NCI-H82 treated with DMSO at 0.1 percent for 48 hours (cell line): ENCODE results near the gene CCDC198.

Experiments used
- DNase-seq: peaks from one replicate; lab custom pipeline; 2025; ENCODE audit not compliant: unreplicated experiment; lab: John Stamatoyannopoulos, UW

The CCDC198 gene

DNA sequence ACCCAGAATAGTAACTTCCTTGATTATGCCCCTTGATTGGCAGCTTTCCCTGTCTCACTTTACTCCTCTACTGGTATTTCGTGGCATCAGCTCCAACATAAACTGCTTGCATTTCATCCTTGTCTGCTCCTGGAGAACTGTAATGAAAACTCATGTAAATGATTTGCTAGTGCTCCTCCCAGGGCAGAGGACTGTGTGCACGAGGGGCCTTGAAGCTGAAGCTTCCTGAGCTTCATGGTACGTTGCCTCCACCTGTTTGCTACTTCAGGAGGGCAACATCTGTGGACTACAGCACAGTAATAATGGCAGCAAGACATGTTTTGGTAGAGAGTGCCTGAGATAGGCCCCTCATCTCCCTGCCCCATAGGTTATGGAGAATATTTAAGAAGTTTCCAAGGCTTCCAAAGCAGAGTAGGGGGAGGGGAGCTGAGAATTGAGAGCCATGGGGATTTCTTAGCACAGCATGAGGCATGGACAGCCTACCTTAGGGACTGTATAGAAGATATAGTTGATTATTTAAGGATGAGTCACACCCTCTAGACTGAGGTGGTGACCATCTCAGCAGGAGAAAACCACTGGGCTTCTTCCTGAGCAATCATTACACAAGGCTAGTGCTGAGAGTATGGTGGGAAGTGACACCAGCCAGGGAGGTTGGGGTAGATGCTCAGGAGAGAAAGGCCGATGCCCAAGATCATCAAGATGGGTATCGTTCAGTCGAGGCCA is 29.5 kb downstream of the CCDC198 start:
- no peak for DNase-seq

DNA sequence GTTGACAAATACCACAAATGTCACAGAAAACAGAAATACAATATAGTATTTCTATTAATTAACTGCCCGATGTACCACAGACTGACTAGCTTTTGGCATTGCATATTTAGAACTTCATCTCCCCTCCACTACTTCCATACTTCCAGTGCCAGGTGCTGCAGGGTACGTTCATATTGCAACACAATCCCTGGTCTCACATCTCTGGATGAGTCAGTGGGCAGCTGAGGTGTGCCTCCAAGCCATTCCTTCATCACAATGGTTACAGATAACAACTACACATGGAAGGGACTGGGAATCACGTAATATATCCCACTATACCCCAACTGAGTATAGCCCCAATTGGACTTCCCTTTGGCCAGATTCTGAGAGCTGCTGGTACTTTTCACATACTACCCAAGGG is 31.1 kb downstream of the CCDC198 start:
- no peak for DNase-seq

DNA sequence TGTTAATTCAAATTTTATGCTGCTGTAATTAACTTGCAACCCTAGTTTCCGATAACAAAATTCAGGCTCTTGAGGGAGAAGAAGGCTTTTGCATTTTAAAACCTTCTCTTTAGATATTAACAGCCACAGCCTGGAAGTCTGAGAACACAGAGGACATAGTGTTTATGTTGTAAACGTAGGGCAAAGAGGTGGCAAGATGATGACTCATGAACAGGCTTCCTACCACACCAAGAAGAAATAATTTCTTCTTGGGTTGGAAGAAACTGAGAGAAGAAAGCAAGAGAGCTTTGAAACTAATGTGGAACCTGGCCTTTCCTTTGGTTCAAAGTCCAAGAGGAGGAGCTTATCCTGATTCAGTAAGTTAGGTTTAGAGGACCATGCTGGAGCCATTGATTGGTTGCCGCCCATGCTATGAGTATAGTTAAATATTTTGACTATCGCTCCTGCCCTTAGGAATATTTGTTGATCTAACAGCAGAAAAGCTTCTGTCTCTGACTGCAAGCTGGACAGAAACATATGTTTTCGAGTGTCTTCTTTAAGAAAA is 31.8 kb downstream of the CCDC198 start:
- no peak for DNase-seq

DNA sequence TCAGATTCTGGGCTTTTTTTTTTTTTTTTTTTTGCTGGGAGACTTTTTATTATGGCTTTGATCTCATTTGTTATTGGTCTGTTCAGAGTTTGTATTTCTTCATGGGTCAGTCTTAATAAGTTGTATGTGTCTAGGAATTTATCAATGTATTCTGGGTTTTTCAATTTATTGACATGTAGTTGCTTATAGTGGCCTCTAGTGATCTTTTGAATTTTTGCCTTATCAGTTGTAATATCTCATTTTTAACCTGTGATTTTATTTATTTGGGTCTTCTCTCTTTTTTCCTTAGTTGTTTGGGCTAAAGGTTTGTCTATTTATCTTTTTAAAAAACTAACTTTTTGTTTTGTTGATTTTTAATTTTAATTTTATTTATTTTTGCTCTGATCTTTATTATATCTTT is 57.7 kb downstream of the CCDC198 start:
- no peak for DNase-seq

DNA sequence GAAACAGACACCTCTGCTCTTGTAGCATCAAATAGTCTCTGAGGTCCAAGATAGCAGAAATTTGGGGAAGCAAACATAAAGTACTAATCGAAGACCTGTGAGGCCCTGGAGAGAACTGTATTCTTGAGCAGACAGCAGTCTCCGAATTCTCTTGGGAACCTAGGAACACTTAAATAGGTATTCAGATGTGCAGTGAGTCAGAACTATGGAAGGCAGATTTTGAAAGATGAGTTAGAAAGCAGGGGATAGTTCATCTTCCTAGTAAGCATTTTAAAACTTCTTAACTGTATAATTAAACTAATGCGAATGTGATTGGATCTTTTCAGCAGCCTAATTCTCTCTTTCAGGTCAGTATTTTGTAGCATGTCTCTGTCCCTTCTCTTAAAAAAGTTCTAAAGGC is 72.7 kb downstream of the CCDC198 start:
- DNase-seq, result no peak

DNA sequence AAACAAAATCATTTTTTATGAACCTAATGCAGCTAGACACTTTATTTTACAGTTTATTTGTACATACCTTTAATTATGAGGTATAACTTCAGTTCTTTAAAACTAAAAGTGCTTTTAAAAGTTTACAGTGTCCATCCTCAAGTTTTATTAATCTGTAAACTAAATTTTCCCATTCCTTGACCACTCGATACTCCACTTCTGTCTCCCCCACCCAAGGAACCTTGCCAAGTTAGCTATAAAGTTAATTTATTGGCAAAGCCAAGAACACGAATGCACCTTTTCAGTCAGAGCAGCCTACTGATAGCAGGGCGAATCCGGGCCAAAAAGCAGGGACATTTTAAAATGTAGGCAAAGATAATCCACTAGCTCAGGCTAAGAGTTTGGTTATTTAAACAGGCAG is 73.6 kb downstream of the CCDC198 start:
- DNase-seq, result no peak
